IMR-90 (cell line): ENCODE results near the gene CLCN5.

Source experiments
- CEBPB ChIP-seq: IDR thresholded peaks from 2 replicates; pipeline ENCODE4 v1.6.1; 2012; ENCODE audit warnings: low read depth, low read length, improper control_type of control experiment
- POLR2A ChIP-seq: IDR thresholded peaks from 2 replicates; pipeline ENCODE4 v1.6.1; 2012; ENCODE audit warnings: mild to moderate bottlenecking, low read depth, low read length
- TF ChIP-seq, protein P1 (sequence below): conservative IDR thresholded peaks from 2 replicates; pipeline ENCODE4 v1.5.1; 2012; ENCODE audit warnings: mild to moderate bottlenecking, low read depth, low read length, improper control_type of control experiment

DNA sequence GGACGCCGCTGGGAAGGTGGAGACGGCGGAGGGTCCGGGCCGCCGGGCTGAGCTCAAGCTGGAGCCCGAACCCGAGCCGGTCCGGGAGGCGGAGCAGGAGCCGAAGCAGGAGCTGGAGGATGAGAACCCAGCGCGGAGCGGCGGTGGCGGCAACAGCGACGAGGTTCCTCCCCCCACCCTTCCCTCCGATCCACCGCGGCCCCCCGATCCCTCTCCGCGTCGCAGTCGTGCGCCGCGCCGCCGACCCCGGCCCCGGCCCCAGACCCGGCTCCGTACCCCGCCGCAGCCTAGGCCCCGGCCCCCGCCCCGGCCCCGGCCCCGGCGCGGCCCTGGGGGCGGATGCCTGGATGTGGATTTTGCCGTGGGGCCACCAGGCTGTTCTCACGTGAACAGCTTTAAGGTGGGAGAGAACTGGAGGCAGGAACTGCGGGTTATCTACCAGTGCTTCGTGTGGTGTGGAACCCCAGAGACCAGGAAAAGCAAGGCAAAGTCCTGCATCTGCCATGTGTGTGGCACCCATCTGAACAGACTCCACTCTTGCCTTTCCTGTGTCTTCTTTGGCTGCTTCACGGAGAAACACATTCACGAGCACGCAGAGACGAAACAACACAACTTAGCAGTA, 42.6 kb upstream of the CLCN5 start:
- TF ChIP-seq, protein P1, sequence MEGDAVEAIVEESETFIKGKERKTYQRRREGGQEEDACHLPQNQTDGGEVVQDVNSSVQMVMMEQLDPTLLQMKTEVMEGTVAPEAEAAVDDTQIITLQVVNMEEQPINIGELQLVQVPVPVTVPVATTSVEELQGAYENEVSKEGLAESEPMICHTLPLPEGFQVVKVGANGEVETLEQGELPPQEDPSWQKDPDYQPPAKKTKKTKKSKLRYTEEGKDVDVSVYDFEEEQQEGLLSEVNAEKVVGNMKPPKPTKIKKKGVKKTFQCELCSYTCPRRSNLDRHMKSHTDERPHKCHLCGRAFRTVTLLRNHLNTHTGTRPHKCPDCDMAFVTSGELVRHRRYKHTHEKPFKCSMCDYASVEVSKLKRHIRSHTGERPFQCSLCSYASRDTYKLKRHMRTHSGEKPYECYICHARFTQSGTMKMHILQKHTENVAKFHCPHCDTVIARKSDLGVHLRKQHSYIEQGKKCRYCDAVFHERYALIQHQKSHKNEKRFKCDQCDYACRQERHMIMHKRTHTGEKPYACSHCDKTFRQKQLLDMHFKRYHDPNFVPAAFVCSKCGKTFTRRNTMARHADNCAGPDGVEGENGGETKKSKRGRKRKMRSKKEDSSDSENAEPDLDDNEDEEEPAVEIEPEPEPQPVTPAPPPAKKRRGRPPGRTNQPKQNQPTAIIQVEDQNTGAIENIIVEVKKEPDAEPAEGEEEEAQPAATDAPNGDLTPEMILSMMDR = no peak
- TF ChIP-seq CEBPB (no peak), POLR2A (no peak)
